EH (cell line): ENCODE measurements around the gene SETD1A.

Source experiments
- DNase-seq: peaks from one replicate; pipeline ENCODE4 v3.0.0-alpha.2; 2015; ENCODE audit warnings: low read depth

SETD1A gene

GRCh38 chr16:30982548-30983288 lies 25.2 kb downstream of the SETD1A start:
- DNase-seq, result peak; percentile 23

- DNase-seq, result no peak
Measured at GRCh38 chr16:30983289-30983889, 25.8 kb downstream of the SETD1A start.

GRCh38 chr16:30983898-30984610 lies 26.5 kb downstream of the SETD1A start:
- no peak for DNase-seq

DNA sequence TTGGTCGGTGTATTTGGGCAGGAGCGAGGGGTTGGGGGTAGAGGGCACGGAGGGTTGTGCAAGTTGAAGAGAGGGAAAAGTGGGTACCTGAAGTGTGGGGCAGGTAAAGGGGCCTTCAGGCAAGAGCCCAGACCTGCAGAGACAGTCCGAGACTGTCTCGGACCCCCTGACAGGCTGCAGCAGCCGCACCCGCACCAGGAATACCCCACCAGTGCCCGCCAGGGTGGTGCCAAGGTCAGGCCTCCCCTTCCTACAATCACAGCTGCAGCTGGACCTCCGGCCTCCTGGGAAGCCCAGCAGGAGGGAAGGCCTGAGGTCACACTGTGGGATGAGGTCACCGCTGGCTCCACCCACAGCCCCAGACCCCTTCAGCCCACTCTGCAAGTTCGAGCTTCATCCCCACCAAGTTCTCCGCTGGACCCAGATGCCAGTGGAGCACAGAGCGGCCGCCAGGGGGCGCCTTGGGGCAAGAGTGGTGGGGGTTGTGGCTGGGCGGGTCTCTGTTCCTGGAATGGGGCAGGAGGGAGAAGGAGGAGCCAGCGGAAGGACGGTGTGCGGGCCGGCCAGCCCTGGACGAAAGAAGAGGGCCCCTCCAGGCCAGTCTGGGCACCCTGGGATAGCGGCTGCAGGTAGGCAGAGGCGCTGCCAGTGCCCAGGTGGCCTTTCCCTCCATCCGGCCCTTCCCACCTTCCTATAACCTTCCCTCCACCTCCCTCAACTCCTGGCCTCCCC lies 27.3 kb downstream of the SETD1A start, which contains the start of gene HSD3B7:
Gene HSD3B7, plus strand, starts transcription at position 539 of the 732 bp plus-strand sequence. CDS start 452 bp downstream, outside the sequence.
- peak; percentile 82 for DNase-seq

DNA sequence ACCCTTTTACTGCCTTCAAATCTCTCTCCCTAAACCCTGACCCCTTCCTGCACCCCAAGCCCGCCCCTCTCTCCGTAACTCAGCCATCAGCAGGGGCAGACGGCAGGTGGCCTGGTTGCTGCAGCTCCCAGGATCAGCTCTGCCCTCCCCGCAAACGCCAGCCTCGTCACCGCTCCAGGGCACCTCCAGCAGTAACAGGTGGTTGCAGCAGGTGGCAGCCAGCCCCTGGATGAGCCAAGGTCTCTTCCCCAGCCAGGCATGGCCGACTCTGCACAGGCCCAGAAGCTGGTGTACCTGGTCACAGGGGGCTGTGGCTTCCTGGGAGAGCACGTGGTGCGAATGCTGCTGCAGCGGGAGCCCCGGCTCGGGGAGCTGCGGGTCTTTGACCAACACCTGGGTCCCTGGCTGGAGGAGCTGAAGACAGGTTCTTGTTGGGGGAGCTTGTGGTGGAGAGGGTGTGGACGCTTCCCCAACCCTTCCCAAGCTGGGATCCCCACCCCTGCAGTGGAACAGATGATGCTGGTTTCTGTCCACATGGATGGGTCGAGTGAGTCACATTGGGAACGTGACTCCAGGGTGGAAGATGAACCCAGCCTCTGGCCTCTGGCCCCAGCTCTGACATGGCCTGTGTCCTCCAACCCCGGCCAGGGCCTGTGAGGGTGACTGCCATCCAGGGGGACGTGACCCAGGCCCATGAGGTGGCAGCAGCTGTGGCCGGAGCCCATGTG lies 28.0 kb downstream of the SETD1A start:
- DNase-seq, result peak; percentile 46

DNA sequence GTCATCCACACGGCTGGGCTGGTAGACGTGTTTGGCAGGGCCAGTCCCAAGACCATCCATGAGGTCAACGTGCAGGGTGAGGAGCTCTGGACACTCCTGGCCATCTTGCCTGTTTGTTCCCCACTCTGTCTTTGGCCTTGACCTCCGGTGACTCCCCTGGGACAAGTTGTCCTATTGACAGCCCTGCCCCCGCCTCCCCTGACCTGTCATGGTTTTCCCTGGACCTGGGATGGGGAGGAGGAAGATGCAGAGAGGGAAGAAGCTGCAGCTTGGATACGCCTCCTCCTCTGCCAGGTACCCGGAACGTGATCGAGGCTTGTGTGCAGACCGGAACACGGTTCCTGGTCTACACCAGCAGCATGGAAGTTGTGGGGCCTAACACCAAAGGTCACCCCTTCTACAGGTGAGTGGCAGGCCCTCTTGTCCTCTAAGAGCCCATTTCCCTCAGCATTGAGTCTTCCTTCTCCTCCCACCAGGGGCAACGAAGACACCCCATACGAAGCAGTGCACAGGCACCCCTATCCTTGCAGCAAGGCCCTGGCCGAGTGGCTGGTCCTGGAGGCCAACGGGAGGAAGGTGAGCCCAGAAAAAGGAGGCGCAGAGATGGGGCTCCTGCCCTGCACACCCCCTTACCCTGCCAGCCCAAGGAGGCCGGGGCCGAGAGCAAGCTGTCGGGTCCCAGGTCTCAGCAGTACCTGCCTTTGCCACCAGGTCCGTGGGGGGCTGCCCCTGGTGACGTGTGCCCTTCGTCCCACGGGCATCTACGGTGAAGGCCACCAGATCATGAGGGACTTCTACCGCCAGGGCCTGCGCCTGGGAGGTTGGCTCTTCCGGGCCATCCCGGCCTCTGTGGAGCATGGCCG lies 28.8 kb downstream of the SETD1A start:
- no peak for DNase-seq

DNA sequence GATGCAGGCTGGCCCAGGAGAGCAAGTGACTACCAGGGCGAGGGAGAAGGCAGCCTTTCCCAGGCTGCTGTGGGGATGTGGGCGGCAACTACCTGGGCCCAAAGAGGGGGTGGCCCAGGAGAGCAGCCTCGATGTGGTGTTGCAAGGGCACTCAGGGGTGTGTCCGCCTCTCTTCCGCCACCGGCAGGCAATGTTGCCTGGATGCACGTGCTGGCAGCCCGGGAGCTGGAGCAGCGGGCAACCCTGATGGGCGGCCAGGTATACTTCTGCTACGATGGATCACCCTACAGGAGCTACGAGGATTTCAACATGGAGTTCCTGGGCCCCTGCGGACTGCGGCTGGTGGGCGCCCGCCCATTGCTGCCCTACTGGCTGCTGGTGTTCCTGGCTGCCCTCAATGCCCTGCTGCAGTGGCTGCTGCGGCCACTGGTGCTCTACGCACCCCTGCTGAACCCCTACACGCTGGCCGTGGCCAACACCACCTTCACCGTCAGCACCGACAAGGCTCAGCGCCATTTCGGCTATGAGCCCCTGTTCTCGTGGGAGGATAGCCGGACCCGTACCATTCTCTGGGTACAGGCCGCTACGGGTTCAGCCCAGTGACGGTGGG lies 30.1 kb downstream of the SETD1A start:
- DNase-seq, result no peak

GRCh38 chr16:30989469-30990047 lies 32.0 kb downstream of the SETD1A start:
- no peak for DNase-seq

DNA sequence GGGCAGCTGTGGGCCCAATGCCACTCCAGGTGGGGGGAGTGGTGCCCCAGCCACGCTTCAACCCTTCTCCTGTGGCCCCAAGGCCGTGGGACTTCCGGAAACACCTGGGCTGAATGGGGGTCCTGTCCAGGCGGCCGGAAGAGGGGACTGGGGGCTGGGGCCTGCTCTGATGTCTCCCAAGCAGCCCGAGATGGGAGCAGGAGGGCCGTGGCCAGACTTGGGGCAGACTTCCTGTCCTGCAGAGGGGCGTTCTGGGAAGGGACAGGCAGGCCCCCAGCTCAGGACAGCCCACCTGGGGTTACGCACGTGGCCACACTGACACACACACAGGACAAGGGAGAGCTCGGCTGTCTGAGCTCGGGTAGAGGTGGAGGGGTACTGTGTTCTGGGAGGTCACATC lies 32.6 kb downstream of the SETD1A start:
- DNase-seq, result no peak

- DNase-seq, result no peak
Measured at GRCh38 chr16:30991052-30991451, 33.5 kb downstream of the SETD1A start.

GRCh38 chr16:30992276-30992780 lies 34.8 kb downstream of the SETD1A start:
- DNase-seq, result no peak

DNA sequence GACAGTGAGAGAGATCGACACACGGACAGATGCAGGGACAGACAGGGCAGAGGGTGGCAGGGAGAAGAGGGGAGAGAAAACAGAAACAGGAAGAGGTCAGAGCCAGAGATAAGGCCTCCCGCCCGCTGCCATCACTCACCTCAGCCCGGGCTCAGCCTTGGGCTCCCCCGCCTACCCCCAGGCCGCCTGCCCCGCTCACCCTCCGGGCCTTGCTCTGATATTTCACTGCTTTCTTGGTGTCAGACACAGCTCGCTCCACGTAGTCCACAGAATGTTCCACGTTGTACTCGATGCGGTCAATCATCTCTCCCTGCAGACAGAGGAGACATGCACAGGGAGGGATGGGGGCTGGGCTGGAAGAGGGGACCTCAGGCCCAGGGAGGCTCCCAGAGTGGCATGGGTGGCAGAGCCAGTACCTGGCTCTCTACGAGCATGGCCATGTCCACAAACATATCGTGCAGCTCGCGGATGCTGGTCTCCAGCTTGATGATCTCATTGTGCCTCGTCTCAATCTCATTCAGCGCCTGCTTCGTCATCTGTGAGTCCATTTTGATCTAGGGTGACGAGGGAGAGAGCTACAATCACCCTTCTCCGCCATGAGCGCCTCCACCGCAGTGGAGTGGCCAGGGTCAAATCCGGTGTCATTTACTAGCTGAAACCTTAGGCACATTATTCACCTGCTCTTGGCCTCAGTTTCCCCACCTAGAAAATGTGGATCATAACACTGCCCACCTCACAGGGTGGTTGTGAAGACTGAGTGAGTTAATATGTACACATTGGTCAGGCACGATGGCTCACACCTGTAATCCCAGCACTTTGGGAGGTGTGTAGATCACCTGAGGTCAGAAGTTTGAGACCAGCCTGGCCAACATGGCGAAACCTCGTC lies 35.6 kb downstream of the SETD1A start:
- no peak for DNase-seq

GRCh38 chr16:30995927-30996323 lies 38.4 kb downstream of the SETD1A start:
- no peak for DNase-seq

DNA sequence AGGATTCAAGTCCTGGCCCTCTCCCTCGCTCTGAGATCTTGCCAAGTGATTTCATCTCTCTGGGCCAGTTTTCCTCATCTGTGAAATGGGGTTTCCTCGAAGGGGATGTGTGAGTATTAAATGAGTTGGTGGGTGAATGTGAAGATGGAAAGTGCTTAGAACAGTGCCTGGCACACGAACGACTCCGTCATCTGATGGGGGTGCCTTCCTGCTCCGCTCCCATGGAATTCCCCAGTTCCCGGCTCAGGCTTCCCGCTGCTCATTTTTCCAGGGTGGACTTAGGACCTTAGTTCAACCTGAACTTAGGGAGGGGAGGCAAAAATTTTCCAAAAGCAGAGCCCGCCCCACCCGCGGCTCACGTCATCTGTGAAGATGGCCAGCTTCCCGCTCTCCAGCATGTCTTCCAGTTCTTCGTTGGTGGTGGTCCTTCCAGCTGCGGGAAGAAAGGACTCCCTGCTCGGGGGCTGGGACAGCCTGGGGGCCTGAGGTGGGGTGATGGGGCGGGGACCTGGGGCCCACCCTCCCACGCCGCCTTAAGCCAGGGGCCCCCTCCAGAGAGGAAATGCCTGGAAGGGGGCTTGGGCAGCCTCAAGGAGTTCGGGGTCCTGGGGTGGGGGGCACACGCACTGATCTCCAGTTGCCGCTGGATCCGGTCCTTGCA lies 38.9 kb downstream of the SETD1A start:
- peak; percentile 29 for DNase-seq

GRCh38 chr16:30996985-30997724 lies 39.6 kb downstream of the SETD1A start:
- DNase-seq, result peak; percentile 87

- peak; percentile 94 for DNase-seq
Measured at GRCh38 chr16:30997725-30998711, 40.5 kb downstream of the SETD1A start.
